ENCODE results near the gene SLC39A10.

DNA sequence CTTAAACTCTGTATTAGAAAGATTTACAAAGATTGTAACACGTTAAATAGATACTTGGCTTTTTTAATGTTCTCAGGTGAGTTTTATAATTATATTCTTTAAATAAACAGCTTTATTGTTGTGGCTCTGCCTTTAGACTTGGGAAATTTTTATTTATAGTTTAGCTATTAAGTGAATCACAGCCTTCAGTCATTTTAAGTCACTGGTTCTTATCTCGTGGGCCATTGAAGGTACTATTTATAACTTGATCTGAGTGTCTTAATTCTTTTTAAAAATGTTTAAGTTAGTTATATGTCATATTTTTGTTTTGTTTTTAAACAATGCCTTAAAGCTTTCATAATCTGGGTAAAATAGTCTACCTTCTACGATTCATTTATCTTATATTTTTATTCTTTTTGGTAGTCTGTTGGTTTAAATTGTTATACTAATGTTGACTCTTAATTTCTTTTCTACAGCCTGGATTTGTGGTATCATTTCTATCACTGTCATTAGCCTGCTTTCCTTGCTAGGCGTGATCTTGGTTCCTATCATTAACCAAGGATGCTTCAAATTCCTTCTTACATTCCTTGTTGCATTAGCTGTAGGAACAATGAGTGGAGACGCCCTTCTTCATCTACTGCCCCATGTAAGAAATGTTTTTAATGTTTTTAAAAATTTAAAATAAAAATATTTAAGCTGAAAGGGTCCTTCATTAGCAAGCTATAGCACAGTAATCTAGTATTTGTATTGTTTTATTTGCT lies 49.3 kb downstream of the SLC39A10 start:
- TF ChIP-seq, protein P1, sequence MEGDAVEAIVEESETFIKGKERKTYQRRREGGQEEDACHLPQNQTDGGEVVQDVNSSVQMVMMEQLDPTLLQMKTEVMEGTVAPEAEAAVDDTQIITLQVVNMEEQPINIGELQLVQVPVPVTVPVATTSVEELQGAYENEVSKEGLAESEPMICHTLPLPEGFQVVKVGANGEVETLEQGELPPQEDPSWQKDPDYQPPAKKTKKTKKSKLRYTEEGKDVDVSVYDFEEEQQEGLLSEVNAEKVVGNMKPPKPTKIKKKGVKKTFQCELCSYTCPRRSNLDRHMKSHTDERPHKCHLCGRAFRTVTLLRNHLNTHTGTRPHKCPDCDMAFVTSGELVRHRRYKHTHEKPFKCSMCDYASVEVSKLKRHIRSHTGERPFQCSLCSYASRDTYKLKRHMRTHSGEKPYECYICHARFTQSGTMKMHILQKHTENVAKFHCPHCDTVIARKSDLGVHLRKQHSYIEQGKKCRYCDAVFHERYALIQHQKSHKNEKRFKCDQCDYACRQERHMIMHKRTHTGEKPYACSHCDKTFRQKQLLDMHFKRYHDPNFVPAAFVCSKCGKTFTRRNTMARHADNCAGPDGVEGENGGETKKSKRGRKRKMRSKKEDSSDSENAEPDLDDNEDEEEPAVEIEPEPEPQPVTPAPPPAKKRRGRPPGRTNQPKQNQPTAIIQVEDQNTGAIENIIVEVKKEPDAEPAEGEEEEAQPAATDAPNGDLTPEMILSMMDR (IDR thresholded peaks at IDR 0.05) = no peak
- TF ChIP-seq POLR2A (IDR thresholded peaks at IDR 0.05) = no peak
- TF ChIP-seq POLR2AphosphoS5 (IDR thresholded peaks at IDR 0.05) = no peak
